Measurements from ENCODE around the gene SCAMP4.

GRCh38 chr19:1856345-1856697, 48.9 kb upstream of the SCAMP4 start:
- TF ChIP-seq CTCF (conservative IDR thresholded peaks at IDR 0.05 in 1 of 2, IDR thresholded peaks at IDR 0.05 in 1 of 2; ENCODE audit: low read depth in 1 of 2, low read length in 2 of 2) (no peak), EZH2 (IDR thresholded peaks at IDR 0.05; ENCODE audit: low read length, missing control alignments) (no peak)

Measured in fibroblast of lung (primary cell).